ENCODE results near the gene SMARCAL1.

SMARCAL1 gene

GRCh38 chr2:216502381-216503158 is 90.3 kb downstream of the SMARCAL1 start:
- Histone ChIP-seq H3K27ac (ENCODE audit: poor library complexity, severe bottlenecking) (no peak overlapping the region), H3K4me1 (ENCODE audit: insufficient read depth, poor library complexity, severe bottlenecking) (peaks cover 16% of the 10 kb centered on the region), H3K9me3 (ENCODE audit: severe bottlenecking) (no peaks in the 10 kb centered on the region), H3K36me3 (ENCODE audit: low read depth) (peaks cover 84% of the 10 kb centered on the region), H3K27me3 (ENCODE audit: insufficient read depth, poor library complexity, severe bottlenecking) (no peaks in the 10 kb centered on the region), H3K4me3 (ENCODE audit: severe bottlenecking) (no peak overlapping the region)
- no peak for TF ChIP-seq CTCF (IDR thresholded peaks at IDR 0.05; ENCODE audit: poor library complexity, severe bottlenecking)
- ATAC-seq (ENCODE audit: low read depth) (no peak), DNase-seq (ENCODE audit: low spot score) (no peak)

GRCh38 chr2:216503159-216503629 is 90.9 kb downstream of the SMARCAL1 start:
- Histone ChIP-seq H3K36me3 (ENCODE audit: low read depth) (peaks cover 86% of the 10 kb centered on the region), H3K27ac (ENCODE audit: poor library complexity, severe bottlenecking) (peak overlapping the region; percentile 7), H3K27me3 (ENCODE audit: insufficient read depth, poor library complexity, severe bottlenecking) (no peaks in the 10 kb centered on the region), H3K4me1 (ENCODE audit: insufficient read depth, poor library complexity, severe bottlenecking) (peaks cover 16% of the 10 kb centered on the region), H3K9me3 (ENCODE audit: severe bottlenecking) (no peaks in the 10 kb centered on the region), H3K4me3 (ENCODE audit: severe bottlenecking) (no peak overlapping the region)
- DNase-seq (ENCODE audit: low spot score) (no peak), ATAC-seq (ENCODE audit: low read depth) (no peak)
- TF ChIP-seq CTCF (IDR thresholded peaks at IDR 0.05; ENCODE audit: poor library complexity, severe bottlenecking) = no peak

GRCh38 chr2:216503697-216504375 is 91.6 kb downstream of the SMARCAL1 start:
- no peak for ATAC-seq (ENCODE audit: low read depth)
- TF ChIP-seq CTCF (IDR thresholded peaks at IDR 0.05; ENCODE audit: poor library complexity, severe bottlenecking) = no peak
- Histone ChIP-seq H3K27me3 (ENCODE audit: insufficient read depth, poor library complexity, severe bottlenecking) (no peaks in the 10 kb centered on the region), H3K4me3 (ENCODE audit: severe bottlenecking) (no peak overlapping the region), H3K27ac (ENCODE audit: poor library complexity, severe bottlenecking) (peak overlapping the region; percentile 7), H3K4me1 (ENCODE audit: insufficient read depth, poor library complexity, severe bottlenecking) (peaks cover 16% of the 10 kb centered on the region), H3K9me3 (ENCODE audit: severe bottlenecking) (no peaks in the 10 kb centered on the region), H3K36me3 (ENCODE audit: low read depth) (peaks cover 86% of the 10 kb centered on the region)
- no peak for DNase-seq (ENCODE audit: low spot score)

- DNase-seq (ENCODE audit: low spot score) (no peak), ATAC-seq (ENCODE audit: low read depth) (0 out of 3 replicates have a peak, but pooled peaks have one; percentile 2)
- Histone ChIP-seq H3K27me3 (ENCODE audit: insufficient read depth, poor library complexity, severe bottlenecking) (no peaks in the 10 kb centered on the region), H3K9me3 (ENCODE audit: severe bottlenecking) (no peaks in the 10 kb centered on the region), H3K27ac (ENCODE audit: poor library complexity, severe bottlenecking) (peak overlapping the region; percentile 7), H3K4me1 (ENCODE audit: insufficient read depth, poor library complexity, severe bottlenecking) (peaks cover 16% of the 10 kb centered on the region), H3K36me3 (ENCODE audit: low read depth) (peaks cover 85% of the 10 kb centered on the region), H3K4me3 (ENCODE audit: severe bottlenecking) (no peak overlapping the region)
- no peak for TF ChIP-seq CTCF (IDR thresholded peaks at IDR 0.05; ENCODE audit: poor library complexity, severe bottlenecking)
Observed at GRCh38 chr2:216504376-216504762, 92.1 kb downstream of the SMARCAL1 start.
